CD4-positive, alpha-beta T cell treated with Interleukin-21 for 1 hour (primary cell): ENCODE results near the gene TNFRSF25.
"Not testable (repeated sequence)": the region's sequence is repeated elsewhere in the genome, so short reads cannot be mapped to it uniquely, and the experiment has no call there.

Source experiments
- DNase-seq: peaks from one replicate; pipeline ENCODE4 v3.0.0-alpha.2; 2020

Gene TNFRSF25

DNA sequence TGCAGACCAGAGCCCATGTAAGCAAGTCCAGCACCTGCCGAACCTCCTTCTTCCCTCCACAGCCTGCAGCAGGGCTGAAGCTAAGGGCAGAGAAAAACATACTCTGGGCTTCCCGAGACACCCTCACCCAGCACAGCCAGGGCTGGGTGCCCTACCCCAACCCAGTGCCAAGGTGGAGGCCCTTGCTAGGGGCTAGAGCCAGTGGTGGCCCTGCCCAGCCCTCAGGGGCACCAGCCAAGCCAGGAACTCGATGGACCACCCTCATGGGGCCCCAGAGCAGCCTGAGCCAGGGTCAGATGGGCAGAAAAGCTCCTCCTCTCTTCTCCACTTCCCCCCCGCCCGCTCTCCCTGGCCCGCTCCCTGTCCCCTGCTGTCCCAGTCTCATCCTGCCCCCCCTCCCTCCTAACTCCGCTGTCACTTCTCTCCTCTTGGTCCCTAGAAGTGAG is 15.9 kb downstream of the TNFRSF25 start:
- DNase-seq: no peak

DNA sequence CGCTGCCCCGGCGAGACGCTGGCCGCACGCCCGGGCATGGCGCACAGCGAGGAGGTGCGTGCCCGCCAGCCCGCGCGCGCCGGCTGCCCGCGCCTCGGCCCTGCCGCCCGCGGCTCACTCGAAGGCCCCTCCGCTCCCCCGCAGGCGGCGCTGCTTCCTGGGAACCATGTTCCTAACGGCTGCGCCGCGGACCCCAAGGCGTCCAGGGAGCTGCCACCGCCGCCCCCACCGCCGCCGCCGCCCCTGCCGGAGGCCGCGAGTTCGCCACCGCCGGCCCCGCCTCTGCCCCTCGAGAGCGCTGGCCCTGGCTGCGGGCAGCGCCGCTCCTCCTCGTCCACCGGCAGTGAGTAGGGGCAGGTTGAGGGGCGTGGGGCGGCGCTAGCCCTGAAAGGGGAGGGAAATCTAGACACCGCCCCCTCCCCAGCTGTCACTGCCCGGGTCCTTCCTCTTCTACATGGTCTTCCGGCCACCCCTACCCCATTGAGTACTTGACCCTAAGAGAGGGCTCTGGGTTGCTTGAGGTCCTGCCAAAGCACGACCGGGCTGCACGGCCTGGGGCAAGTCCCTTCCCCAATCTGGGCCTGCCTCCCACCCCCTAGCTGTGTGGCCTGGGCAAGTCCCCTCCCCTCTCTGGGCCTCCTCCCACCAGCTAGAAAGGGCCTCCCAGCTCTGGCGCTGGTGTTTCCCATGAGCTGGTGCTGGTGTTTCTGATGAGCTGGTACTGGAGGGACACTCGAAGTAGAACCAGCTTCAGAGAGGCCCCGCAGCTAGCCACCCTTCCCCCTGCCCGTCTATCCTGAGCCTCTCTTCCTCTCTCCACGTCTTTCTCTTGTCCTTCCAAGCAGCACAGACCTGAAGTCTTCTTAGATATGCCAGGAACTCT is 17.0 kb downstream of the TNFRSF25 start:
- peak; percentile 40 for DNase-seq

DNA sequence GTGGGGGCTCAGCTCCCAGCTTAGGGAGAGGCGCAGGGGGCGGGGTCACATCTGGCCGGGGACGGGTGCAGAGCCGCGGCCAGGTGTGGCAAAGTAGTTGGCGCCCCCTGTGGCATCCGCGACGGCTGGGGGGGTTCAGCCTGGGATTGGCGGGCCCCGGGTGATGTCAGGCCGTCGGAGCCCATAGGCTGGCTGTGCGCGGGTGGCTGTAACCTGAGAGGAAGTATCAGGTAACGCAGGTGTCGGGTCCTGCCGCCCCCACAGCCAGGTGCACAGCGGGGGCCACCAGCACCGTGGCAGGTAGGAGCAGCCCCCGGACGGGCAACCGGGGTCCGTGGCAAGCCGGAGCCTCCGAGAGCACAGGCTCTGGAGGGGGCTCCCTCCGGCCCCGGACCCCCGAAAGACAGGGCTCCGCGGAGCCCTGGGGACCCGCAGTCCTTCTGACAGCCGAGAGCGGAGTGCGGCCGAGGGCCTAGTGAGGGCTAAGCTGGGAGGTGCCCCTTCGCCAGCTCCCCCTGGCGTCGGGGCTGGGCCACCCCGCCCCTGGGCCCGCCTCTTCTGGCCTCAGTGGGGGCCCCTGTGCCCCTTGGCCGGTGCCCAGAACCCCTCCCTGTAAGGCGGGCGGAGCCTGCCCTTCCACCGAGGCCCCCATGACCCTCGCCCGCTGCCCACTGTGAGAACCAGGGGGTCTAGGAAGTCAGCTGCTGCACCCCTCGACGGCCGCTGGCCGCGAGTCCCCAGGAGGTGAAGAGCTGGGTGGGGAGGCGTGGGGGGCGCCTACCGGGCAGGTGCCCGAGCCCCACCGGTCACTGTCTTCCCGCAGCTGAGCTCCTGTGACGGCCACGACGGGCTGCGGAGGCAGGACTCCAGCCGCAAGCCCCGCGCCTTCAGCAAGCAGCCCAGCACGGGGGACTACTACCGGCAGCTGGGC is 17.9 kb downstream of the TNFRSF25 start:
- peak; percentile 68 for DNase-seq

DNA sequence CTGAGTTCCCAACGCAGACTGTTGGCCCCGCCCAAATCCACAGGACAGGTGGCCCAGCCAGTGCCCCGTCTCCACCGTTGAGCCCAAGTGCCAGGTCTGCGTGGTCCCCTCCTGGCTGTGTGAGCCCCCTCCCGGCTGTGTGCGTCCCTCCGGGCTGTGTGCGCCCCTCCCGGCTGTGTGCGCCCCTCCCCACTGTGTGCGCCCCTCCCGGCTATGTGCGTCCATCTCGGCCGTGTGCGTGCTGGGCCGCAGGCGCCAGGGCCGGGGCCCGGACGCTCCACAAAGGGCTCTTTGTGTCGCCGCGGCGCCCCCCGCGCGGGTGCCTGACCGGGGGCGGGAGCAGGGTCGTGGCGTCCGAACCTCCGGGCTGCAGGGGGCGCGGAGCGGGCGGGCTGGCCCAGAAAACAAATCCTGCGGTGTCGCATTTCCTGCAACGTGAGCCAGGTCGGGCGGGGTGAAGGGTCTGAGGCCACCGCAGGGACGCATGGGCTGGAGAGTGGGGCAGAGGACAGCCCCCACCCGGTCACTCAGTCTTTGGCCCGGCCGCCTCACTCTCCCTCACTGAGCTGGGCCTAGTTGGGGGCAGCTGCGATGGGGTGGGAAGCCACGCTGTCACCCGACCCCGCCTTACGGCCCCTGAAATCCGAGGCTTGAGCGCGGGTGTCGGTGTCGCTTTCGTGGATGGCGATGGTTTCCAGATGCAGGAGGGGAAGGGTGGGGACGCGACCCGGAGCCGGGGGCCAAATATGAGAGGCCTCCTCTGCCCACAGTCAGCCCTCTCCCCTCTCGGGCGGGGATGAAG is 18.8 kb downstream of the TNFRSF25 start:
- no peak for DNase-seq

DNA sequence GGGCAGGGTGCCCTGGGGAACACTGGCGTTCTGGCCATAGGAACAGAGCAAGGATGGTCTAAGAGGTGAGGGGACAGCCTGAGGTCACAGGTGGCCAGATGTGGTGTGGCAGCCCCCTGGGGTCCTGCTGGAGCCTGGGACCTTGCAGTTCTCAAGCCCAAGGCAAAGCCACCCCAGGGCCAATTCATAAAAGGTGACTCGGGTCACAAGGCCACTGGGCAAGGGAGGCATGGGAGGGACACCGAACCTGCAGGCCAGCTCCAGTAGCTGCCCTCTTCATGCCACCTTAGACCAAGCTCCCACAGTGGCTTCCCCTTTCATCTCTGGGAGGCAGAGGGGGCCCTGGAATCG is 19.3 kb downstream of the TNFRSF25 start:
- DNase-seq: no peak

DNA sequence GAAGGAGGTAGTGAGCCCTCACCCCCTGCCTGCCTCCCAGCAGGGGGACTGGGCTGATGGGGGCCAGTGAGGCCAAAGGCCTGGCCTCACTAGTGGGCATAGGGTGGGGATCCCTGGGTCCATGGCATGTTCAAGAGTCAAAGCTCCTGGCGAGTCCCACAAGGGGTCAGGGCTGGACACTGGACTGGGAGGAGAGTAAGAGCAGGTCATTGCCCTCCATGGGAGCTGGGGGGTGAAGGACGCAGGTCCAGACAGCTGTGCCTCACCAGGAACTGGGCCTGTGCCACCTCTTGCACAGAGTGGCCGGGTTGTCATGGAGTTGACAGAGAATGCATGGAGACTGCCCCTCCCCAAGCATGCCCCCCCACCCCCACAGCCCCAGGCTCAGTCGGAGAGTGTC is 20.0 kb downstream of the TNFRSF25 start:
- not testable (repeated sequence) for DNase-seq

DNA sequence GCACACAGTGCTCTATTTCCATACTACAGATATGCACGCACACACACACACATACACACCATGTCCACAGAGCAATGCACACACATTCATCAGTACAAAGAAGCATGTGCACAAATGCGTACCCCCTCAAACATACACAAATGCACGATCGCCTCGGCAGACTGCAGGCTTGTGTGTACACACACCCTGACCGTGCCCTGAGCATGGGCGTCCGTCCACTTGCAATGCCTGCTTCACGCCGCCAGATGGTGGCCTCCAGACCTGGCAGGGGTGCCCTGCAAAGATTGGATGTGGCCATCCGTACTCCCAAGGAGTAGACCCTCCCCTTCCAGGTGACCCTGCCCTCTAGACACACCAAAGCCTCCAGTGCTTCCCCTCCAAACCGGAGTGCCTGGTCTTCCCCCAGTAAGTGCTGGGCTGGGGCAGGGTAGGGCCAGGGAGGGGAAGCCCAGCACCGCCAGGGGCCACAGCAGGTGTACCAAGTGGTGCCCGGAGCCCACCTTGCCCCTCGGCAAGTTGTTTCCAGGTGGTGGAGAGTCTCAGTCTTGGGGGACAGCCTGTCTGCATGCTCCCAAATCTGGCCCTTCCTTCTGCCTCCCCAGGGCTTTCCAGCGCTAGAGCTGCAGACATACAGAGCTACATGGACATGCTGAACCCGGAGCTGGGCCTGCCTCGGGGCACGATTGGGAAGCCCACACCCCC is 20.8 kb downstream of the TNFRSF25 start:
- DNase-seq: peak; percentile 57

DNA sequence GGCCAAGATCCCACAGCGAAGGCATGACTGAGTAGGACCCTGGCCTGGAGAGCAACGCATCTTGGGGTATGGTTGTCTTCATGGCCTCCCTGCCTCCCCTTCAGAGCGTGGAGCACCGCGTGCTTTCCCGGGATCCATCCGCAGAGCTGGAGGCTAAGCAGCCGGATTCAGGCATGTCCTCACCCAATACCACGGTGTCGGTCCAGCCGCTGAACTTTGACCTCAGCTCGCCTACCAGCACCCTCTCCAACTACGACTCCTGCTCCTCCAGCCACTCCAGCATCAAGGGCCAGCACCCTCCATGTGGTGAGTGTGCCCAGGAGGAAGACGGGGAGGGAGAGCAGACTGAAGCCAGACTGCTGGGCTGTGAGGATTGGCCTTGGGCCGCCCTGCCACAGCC is 21.6 kb downstream of the TNFRSF25 start:
- DNase-seq: no peak

DNA sequence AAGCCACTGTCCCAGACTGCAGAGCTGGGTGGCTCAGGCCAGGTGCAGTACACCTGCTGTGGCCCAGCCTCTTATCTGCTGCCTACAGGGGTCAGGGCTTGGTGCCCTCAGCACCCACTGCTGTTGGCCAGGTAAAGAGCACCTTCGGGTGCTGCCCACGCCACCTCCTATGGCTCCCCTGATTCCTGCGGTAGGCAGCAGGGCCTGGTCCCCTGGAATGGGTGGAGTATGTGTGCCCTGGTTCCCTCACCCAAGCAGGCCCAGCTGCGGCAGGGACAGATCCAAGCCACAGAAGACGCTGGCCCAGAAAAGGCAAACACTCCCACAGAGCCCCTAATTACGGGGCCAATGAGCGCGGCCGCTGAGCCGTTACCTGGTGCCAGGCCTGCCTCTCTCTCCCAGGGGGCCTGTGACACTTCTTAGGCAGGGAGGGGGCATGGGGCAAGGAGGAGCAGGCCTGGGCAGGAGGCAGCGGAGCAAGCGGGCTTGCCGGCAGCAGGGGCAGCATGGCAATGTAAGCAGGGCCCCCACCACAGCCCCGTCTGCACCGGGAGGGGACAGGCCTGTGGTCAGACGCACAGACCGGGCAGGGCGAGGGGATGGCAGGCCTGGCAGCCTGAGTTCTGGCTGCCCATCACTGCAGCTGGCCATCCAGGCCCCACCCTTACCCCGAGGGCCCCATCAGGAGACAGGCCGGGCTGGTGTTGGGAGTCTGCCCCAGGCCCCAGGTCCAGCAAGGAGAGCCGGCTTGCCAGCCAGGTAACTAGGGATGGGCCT is 22.4 kb downstream of the TNFRSF25 start:
- DNase-seq: no peak

DNA sequence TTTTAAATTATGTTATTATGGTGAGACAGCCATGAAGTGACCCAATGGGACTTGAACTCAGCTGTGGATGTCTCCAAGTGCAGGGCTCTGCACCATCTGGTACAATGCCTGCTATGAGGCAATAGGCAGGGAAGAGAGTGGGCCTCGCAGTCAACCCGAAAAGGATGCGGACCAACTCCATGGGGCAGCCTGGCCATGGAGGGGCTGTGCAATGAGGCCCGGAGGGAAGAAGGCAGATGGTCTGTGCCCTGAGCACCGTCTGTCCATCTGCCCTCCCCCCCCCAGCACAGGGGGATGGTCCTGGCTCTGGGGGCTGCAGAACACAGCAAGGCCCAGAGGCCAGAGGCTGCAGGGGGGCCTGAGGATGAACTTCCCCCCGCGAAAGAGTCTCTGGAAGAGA is 24.4 kb downstream of the TNFRSF25 start:
- no peak for DNase-seq

DNA sequence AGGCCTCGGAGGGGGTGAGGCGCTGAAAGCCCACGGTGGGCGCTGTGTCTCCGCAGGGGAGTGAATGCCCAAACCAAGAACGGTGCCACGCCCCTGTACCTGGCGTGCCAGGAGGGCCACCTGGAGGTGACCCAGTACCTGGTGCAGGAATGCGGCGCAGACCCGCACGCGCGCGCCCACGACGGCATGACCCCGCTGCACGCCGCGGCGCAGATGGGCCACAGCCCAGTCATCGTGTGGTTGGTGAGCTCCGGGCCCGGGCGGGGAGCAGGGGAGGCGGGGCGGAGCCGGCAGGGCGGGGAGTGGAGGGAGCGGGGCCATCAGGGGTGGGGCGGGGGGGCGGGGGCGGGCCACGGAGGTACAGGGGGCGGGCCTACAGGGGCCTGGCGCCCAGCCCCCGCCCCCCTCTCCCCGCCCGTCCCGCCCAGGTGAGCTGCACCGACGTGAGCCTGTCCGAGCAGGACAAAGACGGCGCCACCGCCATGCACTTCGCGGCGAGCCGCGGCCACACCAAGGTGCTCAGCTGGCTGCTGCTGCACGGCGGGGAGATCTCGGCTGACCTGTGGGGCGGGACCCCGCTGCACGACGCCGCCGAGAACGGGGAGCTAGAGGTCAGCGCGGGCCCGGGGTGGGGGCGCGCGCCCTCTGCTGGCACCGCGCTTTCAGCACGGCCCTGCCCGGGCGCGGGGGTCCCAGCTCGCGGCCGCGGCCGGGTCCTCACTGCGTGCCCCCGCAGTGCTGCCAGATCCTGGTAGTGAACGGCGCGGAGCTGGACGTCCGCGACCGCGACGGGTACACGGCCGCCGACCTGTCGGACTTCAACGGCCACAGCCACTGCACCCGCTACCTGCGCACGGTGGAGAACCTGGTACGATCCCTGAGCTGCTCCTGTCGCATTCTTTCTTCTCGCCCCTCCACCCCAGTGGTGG is 25.5 kb downstream of the TNFRSF25 start:
- DNase-seq: peak; percentile 82

DNA sequence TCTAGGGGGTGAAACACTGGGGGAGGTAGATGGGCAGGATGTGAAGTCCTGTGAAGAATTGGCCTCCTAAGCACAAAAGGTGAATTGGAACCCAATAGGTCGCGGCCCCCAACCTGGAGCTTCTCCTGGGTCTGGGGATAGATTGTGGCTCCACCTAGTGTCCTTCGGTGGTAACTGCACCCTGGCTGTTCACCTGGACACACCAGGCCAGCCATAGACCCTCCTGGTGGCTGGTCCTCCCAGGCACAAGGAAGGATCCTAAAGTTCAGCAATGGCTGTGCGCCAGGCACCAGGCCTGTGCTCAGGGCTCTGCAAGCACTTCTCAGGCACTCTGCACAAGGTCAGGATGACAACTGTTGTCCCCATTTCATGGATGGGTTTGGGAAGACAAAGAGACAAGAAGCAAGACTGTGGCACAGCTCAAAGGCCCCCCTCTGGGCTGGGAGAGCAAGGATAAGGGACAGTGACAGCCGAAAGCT is 27.9 kb downstream of the TNFRSF25 start:
- DNase-seq: peak; percentile 80

DNA sequence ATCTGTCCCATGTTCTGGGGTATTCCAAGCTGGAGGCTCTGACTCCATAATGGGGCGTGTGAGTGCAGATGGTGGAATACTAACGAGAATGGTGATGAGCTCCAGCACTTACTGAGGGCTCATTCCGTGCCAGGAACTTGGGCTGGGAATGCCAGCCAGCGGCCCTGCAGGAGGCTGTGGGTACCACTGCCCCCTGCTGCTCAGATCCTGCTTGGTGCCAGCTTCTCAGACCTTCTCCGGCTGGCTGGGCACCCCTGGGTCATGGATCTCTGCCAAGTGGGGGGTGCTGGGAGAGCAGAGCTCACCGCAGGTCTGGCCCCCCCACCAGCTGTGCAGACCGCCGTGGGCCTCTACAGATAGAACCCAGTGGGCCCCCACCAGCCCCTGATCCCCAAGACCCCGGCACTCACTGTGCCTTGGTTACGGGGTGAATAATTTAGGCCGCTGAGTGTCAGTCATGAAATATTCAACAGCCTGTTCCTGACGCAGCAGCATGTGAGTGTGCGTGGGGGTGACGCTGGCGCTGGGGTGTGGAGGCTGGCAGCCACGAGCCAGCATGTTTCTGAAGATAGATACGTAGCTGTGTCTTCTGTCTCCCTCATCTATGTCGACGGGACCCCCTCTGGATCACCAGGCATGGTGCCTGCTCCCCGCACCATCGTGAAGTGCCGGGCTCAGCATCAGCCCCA is 28.8 kb downstream of the TNFRSF25 start:
- not testable (repeated sequence) for DNase-seq

DNA sequence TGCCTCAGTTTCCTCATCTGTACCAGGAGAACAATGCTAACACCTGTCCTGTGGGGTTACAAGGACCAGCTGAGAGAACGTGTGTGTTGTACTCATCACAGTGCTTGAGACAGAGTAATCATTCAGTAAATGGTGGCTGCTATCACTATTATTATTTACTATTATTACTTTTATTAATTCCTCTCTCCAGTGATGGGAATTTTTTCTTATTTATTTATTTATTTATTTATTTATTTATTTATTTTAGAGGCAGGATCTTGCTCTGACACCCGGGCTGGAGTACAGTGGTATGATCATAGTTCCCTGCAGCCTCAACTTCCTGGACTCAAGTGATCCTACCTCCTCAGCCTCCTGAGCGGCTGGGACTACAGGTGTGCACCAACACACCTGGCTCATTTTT is 29.7 kb downstream of the TNFRSF25 start:
- not testable (repeated sequence) for DNase-seq

DNA sequence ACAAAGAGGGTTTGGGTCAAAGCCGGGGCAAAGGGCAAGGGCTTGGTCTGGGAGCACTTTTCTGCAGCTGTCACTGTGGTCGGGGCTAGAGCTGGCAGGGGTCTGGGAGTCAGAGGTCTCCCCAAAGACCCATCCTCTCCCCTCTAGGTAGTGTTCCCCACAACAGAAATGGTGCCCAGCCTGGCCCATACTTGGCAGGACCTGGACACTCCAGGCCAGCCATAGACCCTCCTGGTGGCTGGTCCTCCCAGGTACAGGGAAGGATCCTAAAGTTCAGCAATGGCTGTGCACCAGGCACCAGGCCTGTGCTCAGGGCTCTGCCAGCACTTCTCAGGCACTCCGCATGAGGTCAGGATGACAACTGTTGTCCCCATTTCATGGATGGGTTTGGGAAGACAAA is 30.4 kb downstream of the TNFRSF25 start:
- DNase-seq: no peak

DNA sequence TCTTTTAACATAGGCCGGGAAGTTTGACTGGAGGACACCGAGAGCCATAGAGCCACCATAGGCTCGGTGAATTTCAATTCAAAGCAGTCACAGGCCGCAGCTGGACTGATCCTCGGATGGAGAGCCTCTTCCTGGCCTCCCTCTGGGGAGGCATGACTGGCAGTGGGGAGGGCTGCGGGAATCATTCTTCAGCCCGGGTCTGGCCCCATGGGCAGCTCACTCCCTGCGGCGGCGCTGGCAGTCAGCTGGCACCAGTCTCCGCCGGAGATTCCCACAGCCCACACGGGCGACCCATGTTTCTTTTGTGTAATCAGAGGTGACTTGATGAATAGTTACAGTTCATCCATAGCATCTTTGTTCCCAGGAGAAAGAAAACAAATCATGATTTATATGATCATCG is 30.8 kb downstream of the TNFRSF25 start:
- DNase-seq: no peak

DNA sequence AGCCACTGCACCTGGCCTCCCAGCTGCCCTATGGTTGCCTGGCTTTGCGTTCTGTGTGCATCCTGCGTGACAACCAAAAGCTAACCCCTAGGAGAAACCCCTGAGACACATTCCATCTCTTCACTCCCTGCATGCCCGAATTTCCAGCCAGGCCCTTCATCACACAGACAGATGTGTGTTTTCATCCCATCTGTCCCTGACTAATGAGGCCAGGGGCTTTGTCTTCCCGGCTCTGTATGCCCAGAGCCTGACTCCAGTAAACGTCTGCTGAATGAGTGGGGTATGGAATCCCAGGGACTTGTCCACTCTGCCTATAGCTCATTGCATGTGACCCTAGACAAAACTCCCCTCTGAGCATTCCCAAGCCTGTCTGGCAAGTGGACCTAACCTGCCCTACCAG is 31.8 kb downstream of the TNFRSF25 start:
- DNase-seq: no peak

DNA sequence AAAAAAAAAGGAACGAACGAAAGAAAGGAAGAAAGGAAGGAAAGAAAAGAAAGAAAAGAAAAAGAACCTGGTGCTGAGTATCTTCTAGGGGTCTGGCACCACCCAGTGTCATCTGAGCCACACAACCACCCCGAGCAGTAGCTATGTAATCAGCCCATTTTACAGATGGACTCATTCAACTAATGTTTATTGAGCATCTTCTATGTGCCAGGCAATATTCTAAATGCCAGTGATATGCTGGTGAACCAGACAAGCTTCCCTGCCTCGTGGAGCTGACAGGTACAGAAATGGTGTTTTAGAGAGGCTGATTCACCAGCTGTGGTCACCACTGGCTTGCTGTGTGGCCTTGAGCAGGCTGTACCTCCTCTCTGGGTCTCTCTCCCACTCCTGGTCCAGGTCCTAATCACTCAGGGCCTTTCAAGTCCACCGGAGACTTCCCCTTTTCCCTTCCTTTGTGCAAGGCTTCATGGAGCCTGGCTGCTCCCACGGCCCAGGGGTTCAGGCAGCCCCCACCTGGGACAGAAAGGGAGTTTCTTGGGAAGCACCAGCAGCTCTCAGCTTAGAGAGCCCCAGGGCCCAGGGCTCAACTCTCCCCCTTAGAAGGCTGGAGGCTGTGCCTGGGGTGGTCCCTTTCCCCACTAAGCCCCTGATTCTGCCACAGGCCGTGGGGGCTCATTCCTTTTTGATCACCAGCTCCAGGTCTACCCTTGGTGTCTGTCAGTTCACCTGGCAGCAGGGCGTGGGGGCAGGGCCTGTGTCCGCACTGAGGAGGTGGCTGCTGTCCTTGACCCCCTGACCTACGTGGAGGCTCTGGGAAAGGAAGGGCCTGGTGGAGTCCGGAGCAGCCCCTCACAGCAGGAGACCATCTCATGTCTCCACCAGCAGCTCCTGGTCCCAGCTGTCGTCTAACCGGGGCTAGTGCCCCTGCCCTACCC is 34.1 kb downstream of the TNFRSF25 start:
- DNase-seq: not testable (repeated sequence)
